ENCODE data around the gene NR4A2. TPM values are rescaled to one million over a fixed set of nuclear protein-coding genes. Genes with fewer than 3 reads are reported as not detected.
"Not testable (repeated sequence)": the region's sequence is repeated elsewhere in the genome, so short reads cannot be mapped to it uniquely, and the experiment has no call there.

NR4A2 gene
- polyA plus RNA-seq, 4 donors = 1.3 to 5.7 (median 2.0) TPM

GRCh38 chr2:156306821-156307220 is 25.7 kb downstream of the NR4A2 start:
- Histone ChIP-seq H3K27me3 (ENCODE audit: control insufficient read depth in 3 of 3, insufficient read depth in 3 of 3, low read length in 3 of 3) (peaks cover 0 to 2% (median 0%) of the 10 kb centered on the region in 3 donors), H3K36me3 (ENCODE audit: control insufficient read depth in 3 of 3, insufficient read depth in 2 of 3, low read depth in 1 of 3, low read length in 3 of 3) (no peaks in the 10 kb centered on the region), H3K9me3 (ENCODE audit: control insufficient read depth in 2 of 2, insufficient read depth in 1 of 2, low read depth in 1 of 2, low read length in 1 of 2) (no peaks in the 10 kb centered on the region), H3K27ac (ENCODE audit: low read depth in 1 of 3, low read length in 2 of 3) (no peak overlapping the region), H3K4me3 (ENCODE audit: low read depth in 1 of 3, low read length in 3 of 3) (no peak overlapping the region), H3K4me1 (ENCODE audit: control insufficient read depth in 3 of 3, insufficient read depth in 2 of 3, low read depth in 1 of 3, low read length in 2 of 3) (no peaks in the 10 kb centered on the region)
- 54 to 82% (median 67%) methylated on average over 1 of the region's 1 CpG for WGBS, 3 donors
- no peak for DNase-seq
- FAIRE-seq = no peak

GRCh38 chr2:156305121-156305520 is 27.4 kb downstream of the NR4A2 start:
- FAIRE-seq = no peak
- no peak overlapping the region for H3K4me3 ChIP-seq (ENCODE audit: low read depth in 1 of 3, low read length in 3 of 3)
- DNase-seq = no peak
- no peak overlapping the region for H3K27ac ChIP-seq (ENCODE audit: low read depth in 1 of 3, low read length in 2 of 3)
- no peaks in the 10 kb centered on the region for H3K9me3 ChIP-seq (ENCODE audit: control insufficient read depth in 2 of 2, insufficient read depth in 1 of 2, low read depth in 1 of 2, low read length in 1 of 2)
- H3K4me1 ChIP-seq (ENCODE audit: control insufficient read depth in 3 of 3, insufficient read depth in 2 of 3, low read depth in 1 of 3, low read length in 2 of 3) = no peaks in the 10 kb centered on the region
- no peaks in the 10 kb centered on the region for H3K36me3 ChIP-seq (ENCODE audit: control insufficient read depth in 3 of 3, insufficient read depth in 2 of 3, low read depth in 1 of 3, low read length in 3 of 3)
- peaks cover 0 to 2% (median 0%) of the 10 kb centered on the region in 3 donors for H3K27me3 ChIP-seq (ENCODE audit: control insufficient read depth in 3 of 3, insufficient read depth in 3 of 3, low read length in 3 of 3)

- Histone ChIP-seq H3K27me3 (ENCODE audit: control insufficient read depth in 3 of 3, insufficient read depth in 3 of 3, low read length in 3 of 3) (peaks cover 0 to 4% (median 0%) of the 10 kb centered on the region in 3 donors), H3K4me3 (ENCODE audit: low read depth in 1 of 3, low read length in 3 of 3) (no peak overlapping the region), H3K4me1 (ENCODE audit: control insufficient read depth in 3 of 3, insufficient read depth in 2 of 3, low read depth in 1 of 3, low read length in 2 of 3) (no peaks in the 10 kb centered on the region), H3K36me3 (ENCODE audit: control insufficient read depth in 3 of 3, insufficient read depth in 2 of 3, low read depth in 1 of 3, low read length in 3 of 3) (no peaks in the 10 kb centered on the region), H3K27ac (ENCODE audit: low read depth in 1 of 3, low read length in 2 of 3) (no peak overlapping the region), H3K9me3 (ENCODE audit: control insufficient read depth in 2 of 2, insufficient read depth in 1 of 2, low read depth in 1 of 2, low read length in 1 of 2) (peaks cover 0 to 4% of the 10 kb centered on the region in 2 donors)
- WGBS, 3 donors = 17 to 65% (median 23%) methylated on average over 1 of the region's 1 CpG
- peak in 1 of 2 donors; percentile 1 for DNase-seq
- FAIRE-seq = no peak
Observed at GRCh38 chr2:156300337-156300736, 32.2 kb downstream of the NR4A2 start.

GRCh38 chr2:156294945-156295580 is 37.5 kb downstream of the NR4A2 start:
- DNase-seq = no peak
- 94 to 96% (median 95%) methylated on average over 8 of the region's 8 CpGs for WGBS, 3 donors
- no peak for FAIRE-seq
- peaks cover 0 to 4% (median 0%) of the 10 kb centered on the region in 3 donors for H3K27me3 ChIP-seq (ENCODE audit: control insufficient read depth in 3 of 3, insufficient read depth in 3 of 3, low read length in 3 of 3)
- H3K36me3 ChIP-seq (ENCODE audit: control insufficient read depth in 3 of 3, insufficient read depth in 2 of 3, low read depth in 1 of 3, low read length in 3 of 3) = no peaks in the 10 kb centered on the region
- no peaks in the 10 kb centered on the region for H3K4me1 ChIP-seq (ENCODE audit: control insufficient read depth in 3 of 3, insufficient read depth in 2 of 3, low read depth in 1 of 3, low read length in 2 of 3)
- peaks cover 0 to 10% of the 10 kb centered on the region in 2 donors for H3K9me3 ChIP-seq (ENCODE audit: control insufficient read depth in 2 of 2, insufficient read depth in 1 of 2, low read depth in 1 of 2, low read length in 1 of 2)
- H3K4me3 ChIP-seq (ENCODE audit: low read depth in 1 of 3, low read length in 3 of 3) = no peak overlapping the region
- H3K27ac ChIP-seq (ENCODE audit: low read depth in 1 of 3, low read length in 2 of 3) = no peak overlapping the region

- DNase-seq; H3K27me3 ChIP-seq (ENCODE audit: control insufficient read depth in 3 of 3, insufficient read depth in 3 of 3, low read length in 3 of 3); H3K4me1 ChIP-seq (ENCODE audit: control insufficient read depth in 3 of 3, insufficient read depth in 2 of 3, low read depth in 1 of 3, low read length in 2 of 3); FAIRE-seq; H3K4me3 ChIP-seq (ENCODE audit: low read depth in 1 of 3, low read length in 3 of 3); H3K36me3 ChIP-seq (ENCODE audit: control insufficient read depth in 3 of 3, insufficient read depth in 2 of 3, low read depth in 1 of 3, low read length in 3 of 3); H3K27ac ChIP-seq (ENCODE audit: low read depth in 1 of 3, low read length in 2 of 3); H3K9me3 ChIP-seq (ENCODE audit: control insufficient read depth in 2 of 2, insufficient read depth in 1 of 2, low read depth in 1 of 2, low read length in 1 of 2): not testable (repeated sequence)
- 93 to 97% (median 96%) methylated on average over 10 to 20 of the region's 29 CpGs for WGBS, 3 donors
Observed at GRCh38 chr2:156293382-156293781, 39.1 kb downstream of the NR4A2 start.

GRCh38 chr2:156279446-156280150 is 52.9 kb downstream of the NR4A2 start:
- no peak for DNase-seq
- no peaks in the 10 kb centered on the region for H3K36me3 ChIP-seq (ENCODE audit: control insufficient read depth in 3 of 3, insufficient read depth in 2 of 3, low read depth in 1 of 3, low read length in 3 of 3)
- FAIRE-seq = no peak
- H3K4me1 ChIP-seq (ENCODE audit: control insufficient read depth in 3 of 3, insufficient read depth in 2 of 3, low read depth in 1 of 3, low read length in 2 of 3) = no peaks in the 10 kb centered on the region
- no peak overlapping the region for H3K27ac ChIP-seq (ENCODE audit: low read depth in 1 of 3, low read length in 2 of 3)
- peaks cover 0 to 2% (median 0%) of the 10 kb centered on the region in 3 donors for H3K27me3 ChIP-seq (ENCODE audit: control insufficient read depth in 3 of 3, insufficient read depth in 3 of 3, low read length in 3 of 3)
- no peaks in the 10 kb centered on the region for H3K9me3 ChIP-seq (ENCODE audit: control insufficient read depth in 2 of 2, insufficient read depth in 1 of 2, low read depth in 1 of 2, low read length in 1 of 2)
- H3K4me3 ChIP-seq (ENCODE audit: low read depth in 1 of 3, low read length in 3 of 3) = no peak overlapping the region
- whole genome bisulfite sequencing, 3 donors = 74 to 90% (median 87%) methylated on average over 5 of the region's 5 CpGs

Other genes with a start within 250 kb of the NR4A2 start
- 10 to 100 TPM; 10.5 to 35.2 (median 13.7) TPM for gene GPD2, start 103.7 kb upstream of the NR4A2 start, polyA plus RNA-seq